HG03575 (cell line): ENCODE measurements around the gene TBL1Y.
"Not testable (repeated sequence)": the region's sequence is repeated elsewhere in the genome, so short reads cannot be mapped to it uniquely, and the experiment has no call there.

Source experiments
- ATAC-seq: cut with Tn5 transposase; IDR thresholded peaks from one replicate; pipeline ENCODE4 v1.9.1; 2021; ENCODE audit not compliant: unreplicated experiment, insufficient number of reproducible peaks, low FRiP score; ENCODE audit errors: extremely low read depth

Gene TBL1Y

DNA sequence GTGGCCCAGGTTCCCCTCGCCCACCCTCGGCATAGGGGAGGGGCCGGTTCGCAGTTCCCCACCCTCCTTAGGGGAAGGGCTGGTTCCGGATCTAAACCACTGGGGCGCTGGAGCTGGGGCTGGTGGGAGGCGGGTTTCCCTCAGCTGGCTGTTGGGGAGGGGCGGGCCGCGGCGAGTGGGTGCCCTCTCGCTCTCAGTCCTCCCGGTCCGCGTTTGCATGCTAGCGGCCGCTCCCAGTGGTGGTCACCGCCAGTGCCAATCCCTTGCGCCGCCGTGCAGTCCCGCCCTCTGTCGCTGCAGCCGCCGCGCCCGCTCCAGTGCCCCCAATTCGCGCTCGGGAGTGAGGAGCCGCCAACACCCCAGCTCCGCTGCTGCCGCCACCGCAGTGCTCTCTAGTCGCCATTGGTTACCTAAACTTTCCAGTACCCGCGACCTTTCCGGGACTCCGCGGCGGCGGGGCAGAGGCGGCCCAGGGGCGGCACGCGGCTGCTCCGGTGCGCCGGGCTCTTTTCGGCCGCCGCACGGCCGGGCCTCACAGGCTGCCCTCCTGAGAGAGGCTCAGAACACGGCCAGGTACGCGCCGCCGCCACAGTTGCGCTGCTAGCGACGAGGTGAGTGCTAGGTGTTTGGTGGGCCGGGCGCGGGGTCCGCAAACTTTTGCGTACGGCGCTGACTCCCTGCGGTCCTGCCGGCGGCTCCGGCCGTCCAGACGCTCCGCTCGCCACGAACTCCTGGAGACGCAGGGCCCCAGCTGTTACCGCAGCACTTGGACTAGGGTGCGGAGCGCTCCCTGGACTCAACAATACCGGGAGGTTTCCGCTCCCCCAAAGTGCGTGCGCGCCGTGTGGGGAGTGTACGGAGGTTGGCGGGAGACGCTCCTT, at the start of gene TBL1Y:
Gene TBL1Y, plus strand, starts transcription at position 326 of the 881 bp plus-strand sequence. CDS start 114,388 bp downstream, outside the sequence.
- no peak for ATAC-seq

GRCh38 chrY:6894496-6894895, 16.0 kb upstream of the TBL1Y start:
- ATAC-seq, result no peak

DNA sequence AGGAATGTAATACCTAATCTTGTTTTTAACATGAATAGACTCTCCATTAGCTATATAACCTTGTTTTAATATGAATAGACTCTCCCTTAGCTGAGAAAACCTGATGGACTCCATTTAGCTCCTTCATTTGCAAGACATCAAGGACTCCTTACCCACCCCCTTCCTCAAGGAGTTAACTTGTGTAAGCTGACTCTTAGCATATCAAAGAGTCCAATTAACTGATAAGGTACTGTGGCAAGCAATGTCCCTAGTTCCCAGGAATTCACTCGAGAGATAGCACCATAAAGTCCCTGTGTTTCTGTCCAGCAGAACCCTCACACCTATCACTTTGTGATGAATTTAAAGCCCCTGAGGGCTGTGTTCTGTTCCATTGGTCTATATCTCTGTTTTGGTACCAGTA, 15.3 kb upstream of the TBL1Y start:
- no peak for ATAC-seq

DNA sequence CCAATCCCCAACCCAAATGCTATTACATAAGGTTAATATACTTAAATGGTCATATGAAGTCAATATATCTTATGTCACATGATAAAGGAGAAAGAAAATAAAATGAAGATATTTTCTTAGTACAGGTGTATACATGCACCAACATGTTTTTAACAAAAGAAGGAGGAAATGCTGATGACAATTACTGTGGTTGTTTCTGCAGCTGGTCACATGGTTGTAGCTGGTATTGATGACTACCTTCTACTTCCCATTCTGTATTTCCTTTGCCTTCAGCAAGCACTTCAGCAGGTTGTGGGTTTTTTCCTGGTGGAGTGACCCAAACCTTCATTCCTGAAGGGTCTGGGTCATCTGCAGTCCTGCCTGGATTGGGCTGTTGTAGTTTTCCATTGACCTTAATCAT, 8.4 kb upstream of the TBL1Y start:
- ATAC-seq, result not testable (repeated sequence)

GRCh38 chrY:6907591-6907990, 2.9 kb upstream of the TBL1Y start:
- no peak for ATAC-seq

DNA sequence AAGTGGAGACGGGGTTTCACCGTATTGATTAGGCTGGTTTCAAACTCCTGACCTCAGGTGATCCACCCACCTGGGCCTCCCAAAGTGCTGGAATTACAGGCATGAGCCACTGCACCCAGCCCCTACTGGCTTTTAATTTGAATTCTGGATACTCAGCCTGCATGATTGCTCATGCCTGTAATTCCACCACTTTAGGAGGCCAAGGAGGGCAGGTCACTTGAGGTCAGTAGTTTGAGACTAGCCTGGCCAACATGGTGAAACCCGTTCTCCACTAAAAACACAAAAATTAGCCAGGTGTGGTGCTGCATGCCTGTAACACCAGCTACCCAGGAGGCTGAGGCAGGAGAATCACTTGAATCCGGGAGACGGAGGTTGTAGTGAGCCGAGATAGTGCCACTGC, 2.5 kb upstream of the TBL1Y start:
- ATAC-seq, result not testable (repeated sequence)

DNA sequence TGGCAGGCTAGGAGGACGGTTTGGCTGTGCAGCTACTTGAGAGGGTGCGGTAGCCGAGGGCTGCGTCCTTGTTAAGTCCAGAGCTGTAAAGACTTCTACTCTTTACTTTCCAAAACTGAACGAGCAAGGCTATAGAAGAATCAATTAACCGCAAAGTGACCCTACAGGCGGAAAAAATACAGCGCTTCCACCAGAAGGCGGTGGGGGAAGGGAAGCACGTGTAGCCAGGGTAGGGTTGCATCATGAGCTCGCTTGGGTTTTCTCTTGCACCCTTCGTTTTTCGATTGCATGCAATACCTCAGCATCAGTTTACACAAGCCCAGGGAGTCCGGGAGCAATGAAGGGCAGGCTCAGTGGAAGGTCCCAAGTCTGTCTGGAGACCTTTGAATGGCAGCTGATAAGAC, 1.4 kb upstream of the TBL1Y start:
- ATAC-seq, result no peak

DNA sequence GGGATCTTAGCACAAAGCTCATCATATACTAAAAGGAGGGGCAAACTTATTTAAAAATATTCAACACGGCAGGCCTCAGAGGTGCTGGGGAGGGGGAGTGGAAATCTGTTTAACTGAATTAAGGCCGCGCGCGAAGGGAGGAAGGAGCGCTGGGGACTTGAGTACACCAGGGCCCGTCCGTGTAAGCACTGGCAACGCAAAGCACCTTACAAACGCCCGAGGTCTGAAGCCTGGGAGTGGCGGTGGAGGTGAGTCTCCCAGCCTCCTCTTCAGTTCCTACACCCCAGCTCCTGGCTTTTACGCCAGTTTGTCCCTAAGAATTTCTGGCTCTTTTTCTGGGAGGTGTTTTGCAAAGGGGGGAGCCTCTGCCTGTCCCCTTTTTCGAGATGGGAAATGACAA, 641 bp upstream of the TBL1Y start:
- no peak for ATAC-seq

DNA sequence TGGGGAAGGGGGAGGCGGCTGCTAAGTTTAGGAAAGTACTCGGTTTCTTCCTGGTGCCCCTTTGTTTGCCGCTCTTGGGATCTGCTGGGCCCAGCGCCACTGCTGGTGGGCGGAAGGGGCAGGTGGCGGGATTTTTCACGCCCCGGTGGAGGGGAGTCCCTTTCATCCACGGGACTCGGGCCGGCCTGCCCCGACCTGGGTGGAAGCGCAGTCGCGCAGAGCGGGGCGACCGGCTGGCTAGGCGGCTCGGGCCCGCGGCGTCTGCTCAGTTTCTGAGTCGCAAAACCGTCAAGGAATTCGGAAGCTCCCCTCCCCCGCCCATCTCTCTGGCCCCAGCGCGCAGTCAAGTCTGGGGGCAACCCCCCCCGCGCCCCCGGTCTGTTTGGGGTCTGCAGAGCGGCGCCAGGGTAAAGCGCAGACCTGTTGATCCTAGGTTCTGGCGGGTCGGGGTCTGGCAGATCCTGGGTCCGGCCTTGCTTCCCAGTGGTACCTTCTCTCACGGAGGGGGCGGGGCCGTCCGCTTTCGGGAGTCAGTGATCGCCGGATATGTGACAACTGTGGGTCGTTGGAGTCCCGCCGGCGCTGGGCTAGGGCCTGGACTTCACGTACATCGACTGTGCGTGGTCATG, 870 bp downstream of the TBL1Y start, which contains the start of gene AMELY:
Gene AMELY, minus strand, starts transcription at position 500 of the 629 bp plus-strand sequence. CDS start 39,144 bp downstream, outside the sequence.
- ATAC-seq, result no peak

DNA sequence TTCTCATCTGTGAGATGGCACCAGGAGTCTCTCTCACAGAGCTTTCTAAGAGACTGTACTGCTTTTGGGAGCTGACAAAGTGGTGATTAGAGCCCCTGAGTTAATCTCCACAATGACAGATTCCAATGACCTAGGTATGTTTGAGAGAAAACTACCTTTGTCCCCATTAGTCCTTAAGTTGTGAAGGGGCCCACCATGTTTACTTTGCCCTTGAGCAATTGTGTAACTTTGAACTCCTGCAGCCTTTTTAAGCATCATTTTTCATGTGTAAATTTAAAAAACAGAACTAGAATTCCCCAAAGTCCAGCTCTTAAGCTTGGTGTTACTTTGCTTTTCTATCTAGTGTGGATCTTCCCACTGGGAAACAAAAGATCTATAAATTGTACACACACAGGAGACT, 2.9 kb downstream of the TBL1Y start:
- ATAC-seq, result no peak

DNA sequence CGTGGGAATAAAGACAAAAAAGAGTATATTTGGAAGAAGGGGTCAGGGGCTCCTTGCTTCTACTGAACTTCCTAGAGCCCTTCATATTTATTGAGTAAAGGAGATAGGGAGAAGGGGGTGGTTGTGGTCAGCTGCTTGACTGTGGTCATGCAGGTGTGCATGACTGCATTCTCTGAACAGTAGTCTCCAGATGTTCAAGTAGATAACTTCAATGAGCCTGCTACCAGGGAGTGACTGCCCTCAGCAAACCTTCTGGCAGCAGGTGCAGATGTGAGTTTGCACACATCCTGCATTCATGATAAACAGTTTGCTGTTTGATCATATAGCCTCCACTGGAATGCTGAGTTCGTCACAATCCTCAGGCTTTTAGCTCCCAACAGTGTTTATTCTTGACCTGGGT, 10.6 kb downstream of the TBL1Y start:
- ATAC-seq, result no peak

DNA sequence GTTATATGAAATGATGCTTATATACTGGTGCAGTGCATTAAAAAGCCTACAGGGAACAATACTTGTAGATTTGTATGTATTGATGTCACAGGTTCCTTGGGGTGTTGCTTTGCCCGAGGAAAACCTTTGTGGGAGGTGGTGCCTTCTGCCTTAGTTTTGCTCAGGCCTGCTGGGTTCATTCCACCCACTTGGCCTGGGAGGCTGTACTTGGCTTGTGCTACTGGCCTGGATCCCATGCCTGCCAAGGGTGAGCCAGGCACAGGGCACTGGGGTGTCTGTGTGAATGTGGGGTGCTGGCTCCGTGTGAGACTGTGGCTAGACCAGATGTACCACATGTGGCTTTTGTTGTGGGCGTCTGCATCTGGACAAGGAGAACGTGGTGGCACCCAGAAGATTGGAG, 17.8 kb downstream of the TBL1Y start:
- no peak for ATAC-seq

GRCh38 chrY:6929237-6929636, 18.7 kb downstream of the TBL1Y start:
- ATAC-seq, result no peak

DNA sequence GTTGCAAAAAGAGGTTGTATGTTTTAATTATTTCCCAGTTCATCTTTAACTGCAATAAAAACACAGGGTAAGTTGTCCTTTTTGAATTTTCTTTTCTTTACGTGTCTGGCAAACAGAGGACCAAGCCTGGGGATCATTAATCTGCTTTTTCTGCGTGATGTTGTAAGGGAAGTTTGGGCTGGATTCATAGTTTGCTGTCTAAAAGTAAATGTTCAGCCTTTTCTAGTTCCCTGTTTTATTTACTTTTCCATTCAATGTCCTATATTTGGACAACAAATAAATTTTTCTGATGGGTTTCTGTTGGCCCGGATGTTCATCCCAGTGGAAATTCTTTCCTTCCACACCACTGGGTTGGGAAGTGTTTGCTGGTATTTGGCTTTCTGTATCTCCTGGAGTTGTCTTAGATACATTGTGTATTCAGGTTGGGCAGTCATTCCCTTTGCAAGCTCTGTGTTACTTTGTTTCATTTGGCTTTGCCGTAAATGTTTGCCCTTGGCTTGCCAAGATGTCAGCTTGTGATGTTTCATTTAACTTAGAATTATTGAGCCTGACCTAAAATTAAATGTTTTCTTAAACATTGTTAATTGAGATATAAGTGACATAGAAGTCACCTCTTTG, 21.4 kb downstream of the TBL1Y start:
- no peak for ATAC-seq

- ATAC-seq, result no peak
Measured at GRCh38 chrY:6935497-6935896, 25.0 kb downstream of the TBL1Y start.

DNA sequence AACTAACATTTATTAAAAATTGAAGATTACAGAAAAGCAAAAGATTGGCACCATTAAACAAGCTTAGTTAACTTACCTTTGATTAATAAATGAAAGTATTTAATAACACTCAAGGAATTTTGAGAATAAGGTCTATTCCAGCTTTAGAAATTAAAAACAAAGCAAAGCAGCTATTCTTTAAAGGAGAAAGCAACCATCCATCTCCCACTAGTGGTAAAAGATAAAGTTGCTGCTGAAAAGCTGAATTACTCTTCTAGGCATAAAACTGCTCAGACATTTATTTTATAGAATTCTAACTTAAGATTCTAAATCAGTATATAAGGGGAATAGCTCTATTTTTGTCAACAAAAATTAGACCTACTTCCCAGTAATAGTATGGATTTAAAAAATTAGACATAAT, 37.2 kb downstream of the TBL1Y start:
- no peak for ATAC-seq

DNA sequence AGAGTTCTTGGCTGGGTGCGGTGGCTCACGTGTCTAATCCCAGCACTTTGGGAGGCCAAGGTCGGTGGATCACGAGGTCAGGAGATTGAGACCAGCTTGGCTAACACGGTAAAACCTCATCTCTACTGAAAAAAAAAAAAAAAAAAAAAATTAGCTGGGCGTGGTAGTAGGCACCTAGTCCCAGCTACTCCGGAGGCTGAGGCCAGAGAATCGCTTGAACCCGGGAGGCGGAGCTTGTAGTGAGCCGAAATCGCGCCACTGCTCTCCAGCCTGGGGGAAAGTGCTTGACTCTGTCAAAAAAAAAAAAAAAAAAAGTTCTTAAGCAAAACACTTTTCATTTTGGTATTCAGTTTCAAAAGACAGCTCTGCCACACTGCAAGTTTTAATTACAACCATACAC, 37.9 kb downstream of the TBL1Y start:
- ATAC-seq, result no peak

- ATAC-seq, result no peak
Measured at GRCh38 chrY:6949947-6950346, 39.5 kb downstream of the TBL1Y start.

GRCh38 chrY:6964732-6965131, 54.2 kb downstream of the TBL1Y start:
- ATAC-seq, result no peak

DNA sequence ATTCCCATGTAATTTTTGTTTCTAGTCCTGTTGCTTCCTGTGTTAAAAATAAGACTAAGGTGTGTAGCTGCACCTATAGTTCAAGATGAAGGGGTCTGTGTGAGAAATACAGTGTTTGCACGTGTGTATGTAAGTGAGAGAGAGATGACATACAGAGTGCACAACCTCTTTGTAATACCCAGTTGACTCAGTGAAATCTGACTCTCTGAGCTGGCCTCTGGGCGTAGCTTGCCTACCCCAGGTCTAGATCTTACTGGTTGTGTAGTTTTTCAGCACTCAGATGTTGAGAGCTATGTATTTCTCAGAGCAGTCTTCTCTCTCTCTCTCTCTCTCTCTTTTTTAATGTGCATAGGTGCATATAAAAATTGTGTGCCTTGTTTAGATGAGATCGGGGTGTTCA, 56.0 kb downstream of the TBL1Y start:
- no peak for ATAC-seq
